IPS-15b (cell line): ENCODE measurements around the gene CAMK1D.

Experiments
- H3K27me3 ChIP-seq: one replicate; pipeline ENCODE4 v1.6.1; 2013; ENCODE audit warnings: low read length; ENCODE audit not compliant: control insufficient read depth, insufficient read depth
- H3K36me3 ChIP-seq: one replicate; pipeline ENCODE4 v1.6.1; 2013; ENCODE audit warnings: low read length; ENCODE audit not compliant: control insufficient read depth, insufficient read depth
- H3K4me1 ChIP-seq: one replicate; pipeline ENCODE4 v1.6.1; 2013; ENCODE audit warnings: mild to moderate bottlenecking, low read length; ENCODE audit not compliant: control insufficient read depth, insufficient read depth
- H3K4me3 ChIP-seq: one replicate; pipeline ENCODE4 v1.5.1; 2013; ENCODE audit warnings: low read depth, low read length
- H3K9ac ChIP-seq: one replicate; pipeline ENCODE4 v1.6.1; 2013; ENCODE audit warnings: low read depth, mild to moderate bottlenecking, low read length
- H3K9me3 ChIP-seq: one replicate; pipeline ENCODE4 v1.6.1; 2013; ENCODE audit warnings: mild to moderate bottlenecking, low read length; ENCODE audit not compliant: control insufficient read depth, insufficient read depth

The CAMK1D gene

DNA sequence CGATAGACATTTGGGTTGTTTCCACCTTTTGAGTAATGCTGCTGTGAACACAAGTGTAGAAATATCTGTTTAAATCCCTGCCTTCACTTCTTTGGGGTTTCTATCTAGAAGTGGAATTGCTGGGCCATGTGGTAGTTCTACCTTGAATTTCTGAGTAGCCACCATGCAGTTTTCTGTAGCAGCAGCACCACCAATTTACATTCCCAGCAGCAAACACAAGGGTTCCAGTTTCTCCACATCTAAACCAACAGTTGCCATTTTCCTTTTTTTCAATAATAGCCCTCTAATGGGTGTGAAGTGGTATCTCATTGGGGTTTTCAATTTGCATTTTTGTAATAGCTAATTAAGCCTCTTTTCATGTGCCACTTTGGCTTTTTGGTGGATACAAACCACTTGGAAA lies 442.4 kb downstream of the CAMK1D start:
- no peak overlapping the region for H3K9ac ChIP-seq
- no peaks in the 10 kb centered on the region for H3K36me3 ChIP-seq
- no peak overlapping the region for H3K4me3 ChIP-seq
- H3K27me3 ChIP-seq: no peaks in the 10 kb centered on the region
- H3K4me1 ChIP-seq: no peaks in the 10 kb centered on the region
- H3K9me3 ChIP-seq: no peaks in the 10 kb centered on the region

DNA sequence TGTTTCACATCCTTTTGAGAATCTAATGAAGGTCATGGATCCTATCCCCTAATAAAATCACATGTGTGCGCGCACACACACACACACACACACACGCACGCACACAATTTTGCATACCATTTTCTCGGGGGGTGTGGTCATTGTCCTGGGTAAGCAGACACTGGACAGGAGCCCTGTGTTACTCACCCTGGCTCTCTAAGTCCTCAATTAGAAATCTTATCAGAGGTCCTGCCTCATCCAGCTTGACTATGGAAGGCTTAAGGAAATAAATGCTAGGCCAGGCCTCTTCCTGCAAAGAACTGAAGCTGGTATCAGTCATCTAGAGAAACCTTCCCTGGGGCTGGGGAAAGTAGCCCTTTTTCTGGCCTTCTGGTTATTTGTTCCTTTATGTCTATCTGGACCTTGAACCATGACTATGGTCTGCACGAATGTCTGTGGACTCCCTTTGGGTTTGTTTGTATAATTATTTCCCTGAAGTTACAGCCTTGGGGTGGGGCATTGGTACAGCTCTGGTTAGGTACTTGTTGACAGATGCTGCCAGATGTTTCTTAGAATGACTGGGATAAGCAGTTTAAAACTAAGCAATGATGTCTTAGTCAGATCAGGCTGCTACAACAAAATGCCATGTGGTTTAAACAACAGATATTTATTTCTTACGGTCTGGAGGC lies 443.7 kb downstream of the CAMK1D start:
- Histone ChIP-seq H3K27me3 (no peaks in the 10 kb centered on the region), H3K9me3 (no peaks in the 10 kb centered on the region), H3K4me1 (no peaks in the 10 kb centered on the region), H3K4me3 (no peak overlapping the region), H3K9ac (no peak overlapping the region), H3K36me3 (no peaks in the 10 kb centered on the region)

DNA sequence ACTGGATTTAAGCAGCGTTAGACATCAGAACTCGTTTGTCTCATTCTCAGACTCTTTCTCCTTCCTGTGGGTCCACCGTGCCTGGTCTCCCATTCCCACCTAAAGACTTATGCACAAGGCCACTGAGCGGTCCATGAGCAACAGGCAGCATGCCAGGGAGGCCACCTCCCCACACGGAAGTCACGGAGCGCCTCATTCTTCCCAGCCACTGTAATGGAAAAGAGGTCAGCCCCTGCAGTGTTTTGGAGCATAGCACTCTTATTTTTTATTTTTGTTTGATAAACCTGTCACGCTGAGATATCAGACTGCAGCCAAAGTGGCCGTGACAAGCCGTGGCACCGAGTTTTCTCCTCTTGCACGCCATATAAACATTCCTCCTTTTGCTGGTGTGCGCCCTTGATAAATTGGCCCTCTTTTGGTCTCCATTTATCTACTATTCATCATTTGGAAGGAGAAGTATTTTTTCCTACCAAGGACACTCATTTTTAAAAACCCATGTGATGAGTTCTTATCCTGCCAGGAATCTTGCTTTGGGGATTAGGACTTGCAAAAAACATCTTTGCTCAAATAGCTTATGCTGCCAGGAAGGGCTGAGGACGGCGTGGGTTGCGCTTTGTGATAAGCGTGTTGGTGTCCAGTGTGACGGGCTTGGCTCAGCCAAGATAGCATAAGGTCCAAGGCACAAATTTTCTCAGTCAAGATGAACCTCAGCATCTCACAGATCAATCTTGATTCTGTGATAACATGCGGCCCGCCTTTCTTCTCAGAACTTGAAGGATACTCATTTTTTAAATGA lies 446.2 kb downstream of the CAMK1D start:
- Histone ChIP-seq H3K9me3 (no peaks in the 10 kb centered on the region), H3K27me3 (no peaks in the 10 kb centered on the region), H3K4me3 (no peak overlapping the region), H3K4me1 (peaks cover 13% of the 10 kb centered on the region), H3K9ac (no peak overlapping the region), H3K36me3 (no peaks in the 10 kb centered on the region)

- no peak overlapping the region for H3K9ac ChIP-seq
- H3K36me3 ChIP-seq: no peaks in the 10 kb centered on the region
- H3K4me1 ChIP-seq: peaks cover 13% of the 10 kb centered on the region
- no peaks in the 10 kb centered on the region for H3K9me3 ChIP-seq
- no peaks in the 10 kb centered on the region for H3K27me3 ChIP-seq
- no peak overlapping the region for H3K4me3 ChIP-seq
These were observed 447.2 kb downstream of the CAMK1D start for GRCh38 chr10:12796401-12797160.

- no peak overlapping the region for H3K4me3 ChIP-seq
- no peaks in the 10 kb centered on the region for H3K9me3 ChIP-seq
- no peaks in the 10 kb centered on the region for H3K27me3 ChIP-seq
- H3K9ac ChIP-seq: no peak overlapping the region
- no peaks in the 10 kb centered on the region for H3K36me3 ChIP-seq
- peaks cover 13% of the 10 kb centered on the region for H3K4me1 ChIP-seq
These were observed 448.3 kb downstream of the CAMK1D start for GRCh38 chr10:12797471-12798262.

GRCh38 chr10:12799144-12799543 lies 449.8 kb downstream of the CAMK1D start:
- H3K36me3 ChIP-seq: no peaks in the 10 kb centered on the region
- H3K9me3 ChIP-seq: no peaks in the 10 kb centered on the region
- peaks cover 13% of the 10 kb centered on the region for H3K4me1 ChIP-seq
- no peak overlapping the region for H3K9ac ChIP-seq
- H3K4me3 ChIP-seq: no peak overlapping the region
- H3K27me3 ChIP-seq: no peaks in the 10 kb centered on the region

DNA sequence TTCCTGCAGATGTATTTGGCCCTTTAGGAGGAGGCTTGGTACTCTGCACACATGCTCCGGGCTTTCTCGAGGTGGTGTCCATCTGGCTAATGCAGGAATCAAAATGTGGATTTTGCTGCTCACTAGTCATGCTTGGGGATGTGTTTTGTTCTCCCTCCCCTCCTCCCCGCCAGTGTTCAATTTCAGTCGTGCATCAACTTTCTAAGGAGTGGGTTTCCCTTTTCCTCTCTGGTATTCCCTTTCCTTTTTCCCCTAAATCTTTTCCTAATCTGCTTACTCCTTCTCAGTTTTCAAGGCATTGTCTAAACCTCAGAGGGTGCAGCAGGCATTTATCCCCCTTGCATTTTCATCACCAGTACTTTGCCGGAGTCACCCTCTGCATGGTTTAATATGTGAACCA lies 450.4 kb downstream of the CAMK1D start:
- H3K4me3 ChIP-seq: no peak overlapping the region
- H3K27me3 ChIP-seq: no peaks in the 10 kb centered on the region
- no peaks in the 10 kb centered on the region for H3K9me3 ChIP-seq
- peaks cover 13% of the 10 kb centered on the region for H3K4me1 ChIP-seq
- H3K36me3 ChIP-seq: no peaks in the 10 kb centered on the region
- H3K9ac ChIP-seq: no peak overlapping the region

- H3K9me3 ChIP-seq: no peaks in the 10 kb centered on the region
These were observed 451.0 kb downstream of the CAMK1D start for GRCh38 chr10:12800302-12800701.

DNA sequence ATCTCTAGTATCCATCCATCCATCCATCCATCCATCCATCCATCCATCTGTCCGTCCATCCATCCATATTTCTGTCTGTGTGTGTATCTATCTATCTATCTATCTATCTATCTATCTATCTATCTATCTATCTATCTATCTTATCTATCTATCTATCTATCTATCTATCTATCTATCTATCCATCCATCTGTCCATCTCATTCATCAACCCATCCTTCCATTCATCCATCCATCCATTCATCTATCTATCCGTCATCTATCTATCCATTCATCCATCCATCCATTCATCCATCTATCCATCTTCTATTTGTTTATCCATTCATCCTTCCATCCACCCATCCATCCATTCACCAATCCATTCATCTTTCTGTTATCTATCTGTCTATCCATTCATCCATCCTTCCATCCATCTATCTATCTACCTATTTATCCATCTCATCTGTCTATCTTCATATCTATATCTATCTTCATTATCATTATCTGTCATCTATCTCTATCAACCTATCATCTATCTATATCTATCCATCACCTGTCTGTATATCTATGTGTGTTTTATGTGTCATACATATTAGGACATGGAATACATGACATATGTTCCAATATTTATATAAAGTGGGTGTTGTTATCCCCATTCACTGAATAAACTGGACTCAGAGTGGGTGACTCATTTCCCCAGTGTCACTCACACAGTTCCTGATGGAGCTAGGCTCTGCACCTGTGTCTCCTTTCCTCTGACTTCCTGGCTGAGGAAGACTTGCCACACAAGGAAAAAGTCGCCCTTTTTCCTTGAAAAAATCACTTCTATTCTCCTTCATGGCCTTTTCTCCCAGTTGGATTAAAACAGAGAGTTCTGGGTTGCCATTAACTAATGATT lies 452.1 kb downstream of the CAMK1D start:
- Histone ChIP-seq H3K36me3 (no peaks in the 10 kb centered on the region), H3K9ac (no peak overlapping the region), H3K4me3 (no peak overlapping the region), H3K4me1 (peaks cover 13% of the 10 kb centered on the region), H3K9me3 (no peaks in the 10 kb centered on the region), H3K27me3 (no peaks in the 10 kb centered on the region)

More at GRCh38 chr10:12800302-12800701, 451.0 kb downstream of the CAMK1D start:
- H3K27me3 ChIP-seq: no peaks in the 10 kb centered on the region
- no peak overlapping the region for H3K4me3 ChIP-seq
- H3K36me3 ChIP-seq: no peaks in the 10 kb centered on the region
- H3K4me1 ChIP-seq: peaks cover 13% of the 10 kb centered on the region
- no peak overlapping the region for H3K9ac ChIP-seq

DNA sequence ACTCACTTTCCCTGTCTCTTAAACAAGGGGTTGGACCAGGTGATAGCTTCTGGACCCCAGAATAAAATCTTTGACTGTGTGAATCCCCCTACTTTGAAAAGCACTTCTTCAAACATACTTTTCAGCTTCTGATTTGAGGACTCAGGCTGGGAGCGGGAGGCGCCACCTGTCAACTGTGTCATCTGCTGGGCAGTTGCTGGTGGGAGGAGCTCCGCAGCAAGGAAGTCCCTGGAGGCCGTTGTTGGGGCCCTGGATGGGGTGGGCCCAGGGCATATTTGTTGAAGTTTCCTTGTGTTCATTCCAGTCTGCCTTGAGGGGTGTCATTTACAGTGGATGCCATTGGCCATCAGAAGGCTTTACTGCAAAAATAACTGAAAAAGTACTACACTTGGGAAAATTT lies 454.4 kb downstream of the CAMK1D start:
- Histone ChIP-seq H3K9ac (no peak overlapping the region), H3K36me3 (no peaks in the 10 kb centered on the region), H3K4me1 (peaks cover 13% of the 10 kb centered on the region), H3K9me3 (no peaks in the 10 kb centered on the region), H3K27me3 (no peaks in the 10 kb centered on the region), H3K4me3 (no peak overlapping the region)
